Stimulated activated CD4-positive, alpha-beta T cell treated with anti-CD3 and anti-CD28 coated beads, Interleukin-15, amount 100 ng/mL, for 24 hours (primary cell): Measurements from ENCODE around the gene APH1A.
"Not testable (repeated sequence)": the region's sequence is repeated elsewhere in the genome, so short reads cannot be mapped to it uniquely, and the experiment has no call there.

Experiments used
- DNase-seq: peaks from one replicate; pipeline ENCODE4 v3.0.0-alpha.2; 2020

APH1A gene

DNA sequence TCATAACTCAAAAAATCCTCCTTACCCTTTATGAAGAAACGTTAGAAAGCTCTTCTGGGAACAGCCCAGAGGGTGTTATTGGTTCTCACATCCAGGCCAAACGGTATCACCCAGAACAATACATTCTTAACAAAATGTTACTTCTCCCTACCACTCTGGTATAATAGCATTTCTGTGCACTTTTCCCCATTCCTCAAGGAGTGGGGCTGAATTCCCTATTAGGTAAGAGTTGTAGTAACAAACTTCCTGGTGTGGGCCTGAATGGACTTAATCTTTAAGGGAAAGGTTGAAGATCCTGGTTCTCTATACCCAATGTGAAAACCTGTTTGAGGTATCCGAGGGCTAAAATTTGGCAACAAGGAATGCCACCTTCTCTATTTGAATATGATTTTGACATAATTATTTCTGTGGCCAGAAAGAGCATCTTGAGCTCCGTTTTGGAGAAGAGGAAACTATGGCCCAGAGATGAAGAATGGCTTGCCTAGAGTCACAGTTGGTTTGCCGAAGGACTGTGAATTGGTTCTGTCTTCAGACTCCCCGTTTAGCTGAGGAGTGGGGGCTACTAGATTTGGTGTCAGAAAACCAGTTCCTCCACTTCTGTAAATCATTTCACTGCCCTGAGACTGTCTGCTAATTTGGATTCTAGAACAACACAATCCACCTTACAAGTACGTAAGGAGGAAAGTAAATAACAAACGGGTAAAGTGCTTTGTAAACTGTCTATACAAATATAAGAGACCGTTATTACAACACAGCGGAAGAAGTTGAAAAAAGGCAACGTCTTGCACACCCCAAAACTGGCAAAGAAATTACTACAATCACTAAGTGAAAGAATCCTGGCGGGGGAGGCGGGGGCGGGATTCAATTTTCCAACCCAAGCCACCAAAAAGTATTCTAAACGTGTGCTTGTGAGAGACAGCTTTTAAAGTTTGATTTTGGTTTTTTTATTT lies 35.2 kb downstream of the APH1A start:
- DNase-seq, result peak; percentile 67

DNA sequence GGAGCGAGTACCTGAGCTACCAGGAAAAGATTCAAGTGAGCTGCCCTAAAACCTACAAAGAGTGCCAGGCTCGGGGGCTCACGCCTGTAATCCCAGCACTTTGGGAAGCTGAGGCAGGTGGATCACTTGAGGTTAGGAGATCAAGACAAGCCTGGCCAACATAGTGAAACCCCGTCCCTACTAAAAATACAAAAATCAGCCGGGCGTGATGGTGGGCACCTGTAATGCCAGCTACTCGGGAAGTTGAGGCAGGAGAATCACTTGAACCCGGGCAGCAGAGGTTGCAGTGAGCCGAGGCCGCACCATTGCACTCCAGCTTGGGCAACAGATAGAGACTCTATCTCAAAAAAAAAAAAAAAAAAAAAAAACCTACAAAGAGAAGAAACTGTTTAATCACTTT lies 35.9 kb downstream of the APH1A start:
- not testable (repeated sequence) for DNase-seq

DNA sequence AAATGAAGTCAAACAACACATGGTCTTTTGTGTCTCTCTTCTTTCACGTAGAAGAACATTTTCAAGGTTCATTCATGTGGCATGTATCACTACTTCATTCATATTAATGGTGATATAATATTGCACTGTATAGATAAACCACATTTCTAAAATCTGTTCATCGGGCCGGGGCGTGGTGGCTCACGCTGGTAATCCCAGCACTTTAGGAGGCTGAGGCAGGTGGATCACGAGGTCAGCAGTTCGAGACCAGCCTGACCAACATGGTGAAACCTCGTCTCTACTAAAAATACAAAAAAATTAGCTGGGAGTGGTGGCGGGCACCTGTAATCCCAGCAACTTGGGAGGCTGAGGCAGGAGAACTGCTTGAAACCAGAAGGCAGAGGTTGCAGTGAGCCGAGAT lies 40.6 kb downstream of the APH1A start:
- DNase-seq, result not testable (repeated sequence)

DNA sequence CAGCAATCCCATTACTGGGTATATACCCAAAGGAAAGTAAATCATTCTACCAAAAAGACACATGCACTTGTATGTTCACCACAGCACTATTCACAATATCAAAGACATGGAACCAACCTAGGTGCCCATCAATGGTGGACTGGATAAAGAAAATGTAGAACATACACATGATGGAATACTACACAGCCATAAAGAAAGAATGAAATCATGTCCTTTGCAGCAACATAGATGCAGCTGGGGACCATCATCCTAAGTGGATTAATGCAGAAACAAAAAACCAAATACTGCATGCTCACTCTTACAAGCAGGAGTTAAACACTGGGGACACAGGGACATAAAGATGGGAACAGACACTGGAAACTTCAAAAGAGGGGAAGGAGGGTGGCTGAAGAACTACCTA lies 41.6 kb downstream of the APH1A start:
- no peak for DNase-seq

DNA sequence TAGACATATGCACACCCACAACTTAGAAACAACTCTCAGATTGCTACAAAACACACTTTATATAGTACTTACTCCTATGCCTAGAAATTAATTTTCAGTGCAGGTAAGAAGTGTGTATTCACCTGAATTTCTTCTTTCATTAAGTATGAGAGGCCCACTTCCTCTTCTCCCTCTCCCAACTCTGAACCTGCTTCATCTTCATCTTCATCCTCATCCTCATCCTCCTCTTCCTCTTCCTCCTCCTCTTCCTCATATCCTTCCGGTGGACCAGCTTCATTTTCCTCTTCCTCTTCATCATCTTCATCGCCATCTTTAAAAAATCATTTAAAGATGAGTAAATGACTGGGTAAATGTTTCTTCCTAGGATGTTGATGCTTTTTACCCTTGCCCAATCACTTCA lies 42.3 kb downstream of the APH1A start:
- DNase-seq, result no peak

DNA sequence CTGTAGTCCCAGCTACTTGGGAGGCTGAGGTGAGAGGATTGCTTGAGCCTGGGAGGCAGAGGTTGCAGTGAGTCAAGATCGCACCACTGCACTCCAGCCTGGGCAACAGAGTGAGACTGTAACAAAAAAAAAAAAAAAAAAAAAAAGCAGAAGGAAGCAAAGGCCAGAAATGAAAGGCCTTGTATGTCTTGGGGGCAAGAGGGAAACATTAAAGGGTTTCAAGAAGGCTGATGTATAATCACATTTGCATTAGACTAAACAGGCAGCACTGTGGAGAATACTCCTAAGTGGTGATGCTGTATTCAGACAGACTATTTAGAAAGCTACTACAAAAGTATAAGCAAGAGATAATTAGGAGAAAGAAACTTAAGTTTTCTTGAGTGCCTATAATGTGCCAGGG lies 43.3 kb downstream of the APH1A start:
- DNase-seq, result no peak

DNA sequence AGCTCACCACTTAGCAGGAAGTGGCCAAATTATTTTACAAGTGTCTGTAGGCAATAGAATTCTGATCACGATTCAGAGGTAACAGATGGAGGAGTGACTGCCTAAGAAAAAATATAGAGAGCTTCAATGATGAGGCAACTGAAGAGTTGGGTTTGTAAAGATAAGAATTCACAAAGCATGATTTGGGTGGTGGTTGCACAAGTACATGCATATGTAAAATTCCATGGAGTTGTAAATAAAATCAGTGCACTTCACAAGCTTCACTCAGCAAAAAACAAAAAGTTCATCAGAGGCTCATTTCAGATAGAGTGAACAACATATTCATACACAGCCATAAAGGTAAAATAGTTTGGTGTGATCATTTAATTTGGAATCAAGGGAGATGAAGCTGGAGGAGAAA lies 43.8 kb downstream of the APH1A start:
- DNase-seq, result no peak

DNA sequence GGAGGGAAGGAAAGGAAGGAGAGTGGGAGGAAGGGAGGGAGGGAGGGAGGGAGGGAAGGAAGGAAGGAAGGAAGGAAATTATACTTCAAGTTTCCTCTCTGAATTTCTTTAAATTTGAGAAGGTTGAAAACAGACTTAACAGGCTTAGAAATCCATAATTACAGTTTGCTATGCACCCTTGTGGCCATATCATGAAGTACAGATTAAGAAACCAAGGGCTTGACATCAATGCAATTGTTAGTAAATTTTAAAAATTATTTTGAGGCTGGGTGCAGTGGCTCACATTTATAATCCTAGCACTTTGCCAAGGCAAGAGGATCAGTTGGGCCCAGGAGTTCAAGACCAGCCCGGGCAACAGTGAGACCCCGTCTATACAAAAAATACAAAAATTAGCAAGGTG lies 47.3 kb downstream of the APH1A start:
- no peak for DNase-seq

DNA sequence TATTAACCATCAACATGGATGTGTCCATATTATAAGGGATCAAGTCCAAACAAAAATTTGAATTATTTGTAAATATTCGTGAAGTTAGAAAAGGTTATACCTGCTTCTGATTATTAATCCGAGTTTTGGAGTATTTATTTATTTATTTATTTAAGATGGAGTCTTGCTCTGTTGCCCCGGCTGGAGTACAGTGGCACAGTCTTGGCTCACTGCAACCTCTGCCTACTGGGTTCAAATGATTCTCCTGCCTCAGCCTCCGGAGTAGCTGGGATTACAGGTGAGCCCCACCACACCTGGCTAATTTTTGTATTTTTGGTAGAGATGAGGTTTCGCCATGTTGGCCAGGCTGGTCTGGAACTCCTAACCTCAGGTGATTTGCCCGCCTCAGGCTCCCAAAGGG lies 53.0 kb downstream of the APH1A start:
- DNase-seq, result not testable (repeated sequence)
